Lower leg skin (tissue), 4 donors: ENCODE data around the gene PNLIPRP1. TPM values are rescaled to one million over a fixed set of nuclear protein-coding genes. Genes with fewer than 3 reads are reported as not detected.

Source experiments
- DNase-seq, 2 donors: peaks; one replicate each; pipeline ENCODE4 v3.0.0-alpha.2; 2019; ENCODE audit warnings: low spot score in 2 of 2
- H3K4me3 ChIP-seq: fragments of 200-600 bp; sonication (generic); 2 replicates; pipeline ENCODE4 v1.5.1; 2017; ENCODE audit warnings: mild to moderate bottlenecking, low read depth; ENCODE audit not compliant: poor library complexity, severe bottlenecking
- POLR2A ChIP-seq, 2 donors: fragments of 450-650 bp; IDR thresholded peaks; one replicate each; pipeline ENCODE4 v1.6.1; 2016 to 2017; ENCODE audit warnings: antibody characterized with exemption in 2 of 2, mild to moderate bottlenecking in 1 of 2, moderate library complexity in 1 of 2
- WGBS, 2 donors: methylation state at CpG; one replicate each; pipeline ENCODE4 v1.1.5; 2018; 5-methylcytosine and 5-hydroxymethylcytosine counted together
- intact Hi-C: fragments of 100-400 bp; cut with DNase I; formaldehyde crosslinking; loops from one replicate; pipeline ENCODE4 v1.15.0; 2023; ENCODE audit warnings: low total_unique reads
- total RNA-seq, 4 donors: library from RNA; depleted of rRNA; stranded (reverse); fragments of >200 nt; gene quantifications; one replicate each; pipeline ENCODE4 v1.1.0, GENCODE V29; 2016
- TF ChIP-seq, protein P1 (sequence below), 3 donors: fragments of 450-650 bp; IDR thresholded peaks; one replicate each; pipeline ENCODE4 v1.5.1; 2016; ENCODE audit warnings: antibody characterized with exemption in 3 of 3, mild to moderate bottlenecking in 3 of 3, moderate library complexity in 2 of 3

Gene PNLIPRP1
- total RNA-seq, 4 donors from 2014 or later, result not detected

- H3K4me3 ChIP-seq, result no peak overlapping the region
- no peak for DNase-seq
- 73 to 79% methylated on average over 1 of the region's 1 CpG for WGBS, 2 donors
- TF ChIP-seq POLR2A (IDR thresholded peaks at IDR 0.05), result no peak
- TF ChIP-seq, protein P1, sequence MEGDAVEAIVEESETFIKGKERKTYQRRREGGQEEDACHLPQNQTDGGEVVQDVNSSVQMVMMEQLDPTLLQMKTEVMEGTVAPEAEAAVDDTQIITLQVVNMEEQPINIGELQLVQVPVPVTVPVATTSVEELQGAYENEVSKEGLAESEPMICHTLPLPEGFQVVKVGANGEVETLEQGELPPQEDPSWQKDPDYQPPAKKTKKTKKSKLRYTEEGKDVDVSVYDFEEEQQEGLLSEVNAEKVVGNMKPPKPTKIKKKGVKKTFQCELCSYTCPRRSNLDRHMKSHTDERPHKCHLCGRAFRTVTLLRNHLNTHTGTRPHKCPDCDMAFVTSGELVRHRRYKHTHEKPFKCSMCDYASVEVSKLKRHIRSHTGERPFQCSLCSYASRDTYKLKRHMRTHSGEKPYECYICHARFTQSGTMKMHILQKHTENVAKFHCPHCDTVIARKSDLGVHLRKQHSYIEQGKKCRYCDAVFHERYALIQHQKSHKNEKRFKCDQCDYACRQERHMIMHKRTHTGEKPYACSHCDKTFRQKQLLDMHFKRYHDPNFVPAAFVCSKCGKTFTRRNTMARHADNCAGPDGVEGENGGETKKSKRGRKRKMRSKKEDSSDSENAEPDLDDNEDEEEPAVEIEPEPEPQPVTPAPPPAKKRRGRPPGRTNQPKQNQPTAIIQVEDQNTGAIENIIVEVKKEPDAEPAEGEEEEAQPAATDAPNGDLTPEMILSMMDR (IDR thresholded peaks at IDR 0.05), result no peak
- intact Hi-C loops, result no loop called here
These were observed 63.1 kb downstream of the PNLIPRP1 start for GRCh38 chr10:116653885-116654284.

- 49 to 59% methylated on average over 4 of the region's 4 CpGs for WGBS, 2 donors
- intact Hi-C loops, result no loop called here
- TF ChIP-seq POLR2A (IDR thresholded peaks at IDR 0.05), result no peak
- TF ChIP-seq, protein P1 (IDR thresholded peaks at IDR 0.05), result no peak
- no peak overlapping the region for H3K4me3 ChIP-seq
- no peak for DNase-seq
These were observed 64.1 kb downstream of the PNLIPRP1 start for GRCh38 chr10:116654816-116655215.

DNA sequence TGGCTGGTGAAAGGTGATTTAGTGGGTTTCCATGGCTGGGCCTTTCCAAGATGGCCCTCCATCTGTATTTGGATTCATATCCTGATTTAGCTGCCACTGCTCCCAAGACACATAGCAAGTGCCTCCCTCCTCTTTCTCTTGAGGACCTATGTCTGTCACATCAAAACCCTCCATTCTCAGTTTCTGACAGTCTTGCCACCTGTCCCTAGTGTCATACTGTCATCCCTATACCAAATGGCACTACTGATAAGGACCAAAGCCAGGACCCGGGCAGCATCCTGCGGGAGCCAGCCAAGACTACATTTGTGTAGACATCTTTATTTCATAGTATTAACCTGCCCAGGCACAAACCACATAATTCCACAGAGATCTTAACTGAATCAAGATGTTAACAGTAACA lies 64.8 kb downstream of the PNLIPRP1 start:
- no peak overlapping the region for H3K4me3 ChIP-seq
- DNase-seq, result no peak
- 43 to 58% methylated on average over 2 of the region's 2 CpGs for WGBS, 2 donors
- TF ChIP-seq, protein P1 (IDR thresholded peaks at IDR 0.05), result no peak
- no peak for TF ChIP-seq POLR2A (IDR thresholded peaks at IDR 0.05)
- intact Hi-C loops, result no loop called here

GRCh38 chr10:116656044-116656443 lies 65.3 kb downstream of the PNLIPRP1 start:
- H3K4me3 ChIP-seq, result no peak overlapping the region
- no peak for DNase-seq
- intact Hi-C loops, result no loop called here
- WGBS, 2 donors, result 76 to 77% methylated on average over 4 of the region's 4 CpGs
- TF ChIP-seq, protein P1 (IDR thresholded peaks at IDR 0.05), result no peak
- TF ChIP-seq POLR2A (IDR thresholded peaks at IDR 0.05), result no peak

DNA sequence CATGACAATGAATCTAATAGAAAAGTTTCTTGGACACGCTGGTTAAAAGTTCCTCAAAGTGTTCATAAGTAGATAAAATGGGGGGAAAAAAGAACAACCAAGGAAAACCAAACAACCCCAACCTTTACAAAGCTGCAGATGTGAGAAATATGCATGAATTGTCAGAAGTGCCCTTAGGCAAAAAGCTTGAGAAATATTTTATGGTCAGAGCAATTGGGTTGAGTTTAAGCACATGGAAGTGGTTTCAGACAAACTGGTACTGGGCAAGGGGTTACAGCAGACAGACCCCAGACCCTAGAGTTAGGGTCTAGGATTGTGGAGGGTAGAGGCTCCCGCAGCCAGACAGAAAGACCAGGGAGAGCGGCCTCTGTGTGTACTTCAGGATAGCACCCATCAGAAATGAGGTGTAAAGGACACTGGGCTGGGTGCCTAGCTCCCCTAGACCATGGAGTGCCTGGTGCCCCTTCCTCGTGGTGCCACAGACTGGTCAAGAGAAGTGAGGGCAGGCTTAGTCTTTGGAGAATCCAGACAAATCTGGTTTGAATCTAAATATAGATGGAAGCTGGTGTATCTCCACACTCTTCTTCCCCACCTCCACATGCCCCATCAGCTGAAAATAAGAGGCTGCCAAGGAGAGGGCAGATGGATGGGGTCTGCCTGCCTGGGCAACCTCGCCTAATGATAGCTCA lies 67.2 kb downstream of the PNLIPRP1 start:
- DNase-seq, result no peak
- TF ChIP-seq, protein P1 (IDR thresholded peaks at IDR 0.05), result no peak
- TF ChIP-seq POLR2A (IDR thresholded peaks at IDR 0.05), result no peak
- 85 to 88% methylated on average over 5 of the region's 5 CpGs for WGBS, 2 donors
- intact Hi-C loops, result no loop called here
- no peak overlapping the region for H3K4me3 ChIP-seq

Other genes starting within 250 kb of the PNLIPRP1 start
- gene PNLIPRP3, start 163.1 kb upstream of the PNLIPRP1 start, total RNA-seq, result 10 to 100 TPM; 27.2 to 82.8 (median 45.7) TPM
- gene PNLIP, start 45.0 kb upstream of the PNLIPRP1 start, total RNA-seq, result under 1 TPM in 2 of 4 donors, not detected in 2; 0.23 to 0.32 TPM
- gene PNLIPRP2, start 30.0 kb downstream of the PNLIPRP1 start, total RNA-seq, result under 1 TPM in 1 of 4 donors, not detected in 3; 0.29 TPM
- gene HSPA12A, start 151.6 kb downstream of the PNLIPRP1 start, total RNA-seq, result 1 to 10 TPM; 6.4 to 9.9 (median 9.5) TPM